ENCODE results near the gene TMPRSS11A.

Gene TMPRSS11A

GRCh38 chr4:67911141-67911540 is 52.2 kb downstream of the TMPRSS11A start:
- FAIRE-seq (no peak), DNase-seq (ENCODE audit: insufficient read length) (no peak)
- TF ChIP-seq POLR2A (IDR thresholded peaks at IDR 0.05; ENCODE audit: low read depth, low read length) (no peak), POLR2AphosphoS5 (IDR thresholded peaks at IDR 0.05; ENCODE audit: low read depth, low read length) (no peak), TAF1 (IDR thresholded peaks at IDR 0.05; ENCODE audit: borderline replicate concordance, low read depth, low read length) (no peak)

GRCh38 chr4:67910585-67910905 is 52.7 kb downstream of the TMPRSS11A start:
- TF ChIP-seq POLR2AphosphoS5 (IDR thresholded peaks at IDR 0.05; ENCODE audit: low read depth, low read length): no peak
- no peak for TF ChIP-seq POLR2A (IDR thresholded peaks at IDR 0.05; ENCODE audit: low read depth, low read length)
- no peak for TF ChIP-seq TAF1 (IDR thresholded peaks at IDR 0.05; ENCODE audit: borderline replicate concordance, low read depth, low read length)
- no peak for DNase-seq (ENCODE audit: insufficient read length)
- no peak for FAIRE-seq

- FAIRE-seq: no peak
- TF ChIP-seq POLR2A (IDR thresholded peaks at IDR 0.05; ENCODE audit: low read depth, low read length) (no peak), TAF1 (IDR thresholded peaks at IDR 0.05; ENCODE audit: borderline replicate concordance, low read depth, low read length) (no peak), POLR2AphosphoS5 (IDR thresholded peaks at IDR 0.05; ENCODE audit: low read depth, low read length) (no peak)
- no peak for DNase-seq (ENCODE audit: insufficient read length)
Measured at GRCh38 chr4:67909905-67910584, 53.2 kb downstream of the TMPRSS11A start.

GRCh38 chr4:67907650-67908049 is 55.6 kb downstream of the TMPRSS11A start:
- FAIRE-seq (no peak), DNase-seq (ENCODE audit: insufficient read length) (no peak)
- no peak for TF ChIP-seq TAF1 (IDR thresholded peaks at IDR 0.05; ENCODE audit: borderline replicate concordance, low read depth, low read length)
- TF ChIP-seq POLR2AphosphoS5 (IDR thresholded peaks at IDR 0.05; ENCODE audit: low read depth, low read length): no peak
- TF ChIP-seq POLR2A (IDR thresholded peaks at IDR 0.05; ENCODE audit: low read depth, low read length): no peak

GRCh38 chr4:67899096-67899495 is 64.2 kb downstream of the TMPRSS11A start:
- no peak for FAIRE-seq
- no peak for DNase-seq (ENCODE audit: insufficient read length)
- TF ChIP-seq POLR2AphosphoS5 (IDR thresholded peaks at IDR 0.05; ENCODE audit: low read depth, low read length) (no peak), POLR2A (IDR thresholded peaks at IDR 0.05; ENCODE audit: low read depth, low read length) (no peak), TAF1 (IDR thresholded peaks at IDR 0.05; ENCODE audit: borderline replicate concordance, low read depth, low read length) (no peak)

GRCh38 chr4:67897686-67898085 is 65.6 kb downstream of the TMPRSS11A start:
- TF ChIP-seq TAF1 (IDR thresholded peaks at IDR 0.05; ENCODE audit: borderline replicate concordance, low read depth, low read length): no peak
- TF ChIP-seq POLR2A (IDR thresholded peaks at IDR 0.05; ENCODE audit: low read depth, low read length): no peak
- TF ChIP-seq POLR2AphosphoS5 (IDR thresholded peaks at IDR 0.05; ENCODE audit: low read depth, low read length): no peak
- no peak for FAIRE-seq
- DNase-seq (ENCODE audit: insufficient read length): no peak

- TF ChIP-seq TAF1 (IDR thresholded peaks at IDR 0.05; ENCODE audit: borderline replicate concordance, low read depth, low read length) (no peak), POLR2AphosphoS5 (IDR thresholded peaks at IDR 0.05; ENCODE audit: low read depth, low read length) (no peak), POLR2A (IDR thresholded peaks at IDR 0.05; ENCODE audit: low read depth, low read length) (no peak)
- no peak for DNase-seq (ENCODE audit: insufficient read length)
- FAIRE-seq: no peak
Measured at GRCh38 chr4:67896421-67897065, 66.8 kb downstream of the TMPRSS11A start.

- FAIRE-seq (no peak), DNase-seq (ENCODE audit: insufficient read length) (no peak)
- TF ChIP-seq POLR2AphosphoS5 (IDR thresholded peaks at IDR 0.05; ENCODE audit: low read depth, low read length): no peak
- TF ChIP-seq TAF1 (IDR thresholded peaks at IDR 0.05; ENCODE audit: borderline replicate concordance, low read depth, low read length): no peak
- TF ChIP-seq POLR2A (IDR thresholded peaks at IDR 0.05; ENCODE audit: low read depth, low read length): no peak
Measured at GRCh38 chr4:67894659-67895058, 68.6 kb downstream of the TMPRSS11A start.

- TF ChIP-seq POLR2A (IDR thresholded peaks at IDR 0.05; ENCODE audit: low read depth, low read length) (no peak), TAF1 (IDR thresholded peaks at IDR 0.05; ENCODE audit: borderline replicate concordance, low read depth, low read length) (no peak), POLR2AphosphoS5 (IDR thresholded peaks at IDR 0.05; ENCODE audit: low read depth, low read length) (no peak)
- DNase-seq (ENCODE audit: insufficient read length) (no peak), FAIRE-seq (no peak)
Measured at GRCh38 chr4:67892905-67893304, 70.4 kb downstream of the TMPRSS11A start.

- TF ChIP-seq POLR2AphosphoS5 (IDR thresholded peaks at IDR 0.05; ENCODE audit: low read depth, low read length): no peak
- TF ChIP-seq POLR2A (IDR thresholded peaks at IDR 0.05; ENCODE audit: low read depth, low read length): no peak
- no peak for TF ChIP-seq TAF1 (IDR thresholded peaks at IDR 0.05; ENCODE audit: borderline replicate concordance, low read depth, low read length)
- DNase-seq (ENCODE audit: insufficient read length) (no peak), FAIRE-seq (no peak)
Measured at GRCh38 chr4:67892253-67892652, 71.0 kb downstream of the TMPRSS11A start.

GRCh38 chr4:67891645-67892044 is 71.6 kb downstream of the TMPRSS11A start:
- no peak for FAIRE-seq
- TF ChIP-seq POLR2A (IDR thresholded peaks at IDR 0.05; ENCODE audit: low read depth, low read length) (no peak), TAF1 (IDR thresholded peaks at IDR 0.05; ENCODE audit: borderline replicate concordance, low read depth, low read length) (no peak), POLR2AphosphoS5 (IDR thresholded peaks at IDR 0.05; ENCODE audit: low read depth, low read length) (no peak)
- DNase-seq (ENCODE audit: insufficient read length): no peak

GRCh38 chr4:67886281-67886680 is 77.0 kb downstream of the TMPRSS11A start:
- DNase-seq (ENCODE audit: insufficient read length): no peak
- TF ChIP-seq POLR2A (IDR thresholded peaks at IDR 0.05; ENCODE audit: low read depth, low read length) (no peak), POLR2AphosphoS5 (IDR thresholded peaks at IDR 0.05; ENCODE audit: low read depth, low read length) (no peak), TAF1 (IDR thresholded peaks at IDR 0.05; ENCODE audit: borderline replicate concordance, low read depth, low read length) (no peak)
- no peak for FAIRE-seq
